Breast epithelium (tissue), 3 donors: ENCODE measurements around the gene LCE5A.

ENCODE experiments used
- CTCF ChIP-seq, 3 donors: fragments of 450-650 bp; IDR thresholded peaks; one replicate each; pipeline ENCODE4 v1.5.1; 2016 to 2017; ENCODE audit warnings: antibody characterized with exemption in 3 of 3, mild to moderate bottlenecking in 3 of 3, moderate library complexity in 3 of 3
- POLR2A ChIP-seq: fragments of 450-650 bp; IDR thresholded peaks from one replicate; pipeline ENCODE4 v1.6.1; 2016; ENCODE audit warnings: antibody characterized with exemption, mild to moderate bottlenecking, moderate library complexity

DNA sequence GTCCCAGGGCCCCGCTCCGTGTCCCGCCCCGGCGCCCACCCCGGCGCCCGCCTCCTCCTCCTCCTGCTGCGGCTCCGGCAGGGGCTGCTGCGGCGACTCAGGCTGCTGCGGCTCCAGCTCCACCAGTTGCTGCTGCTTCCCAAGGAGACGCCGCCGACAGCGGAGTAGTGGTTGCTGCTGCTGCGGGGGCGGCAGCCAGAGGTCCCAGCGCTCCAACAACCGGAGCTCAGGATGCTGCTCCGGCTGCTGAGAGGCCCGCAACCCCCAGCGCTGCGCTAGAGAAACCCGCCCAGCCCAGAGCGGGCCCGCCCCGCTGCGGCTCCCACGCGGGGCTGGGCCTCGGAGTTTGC, 4.8 kb downstream of the LCE5A start:
- TF ChIP-seq CTCF (IDR thresholded peaks at IDR 0.05) (no peak), POLR2A (no peak)
